Activated CD4-positive, alpha-beta T cell treated with anti-CD3 and anti-CD28 coated beads, Interleukin-2, amount 10 ng/mL, durations not matched to agents 7 days and 5 days (primary cell): Measurements from ENCODE around the gene FLYWCH1. TPM values are rescaled to one million over a fixed set of nuclear protein-coding genes. Genes with fewer than 3 reads are reported as not detected.
"Not testable (repeated sequence)": the region's sequence is repeated elsewhere in the genome, so short reads cannot be mapped to it uniquely, and the experiment has no call there.

Experiments used
- CTCF ChIA-PET: fragments of 350-600 bp; sonication (Branson Sonifier 250); formaldehyde crosslinking; loops from one replicate; lab custom pipeline; 2021; ENCODE audit warnings: antibody characterized with exemption; lab: Charles Lee
- POLR2A ChIA-PET: fragments of 350-600 bp; sonication (Branson Sonifier 250); formaldehyde crosslinking; loops from one replicate; lab custom pipeline; 2021; ENCODE audit warnings: antibody characterized with exemption; lab: Charles Lee
- DNase-seq: peaks from one replicate; pipeline ENCODE4 v3.0.0-alpha.2; 2020
- H3K27ac Mint-ChIP-seq: one replicate; pipeline ENCODE4 v1.8.0; 2021; ENCODE audit warnings: mild to moderate bottlenecking, moderate library complexity, mixed read lengths
- H3K27me3 Mint-ChIP-seq: one replicate; pipeline ENCODE4 v1.8.0; 2021; ENCODE audit warnings: mixed read lengths
- H3K36me3 Mint-ChIP-seq: one replicate; pipeline ENCODE4 v1.8.0; 2021; ENCODE audit warnings: low read depth, mixed read lengths
- H3K4me1 Mint-ChIP-seq: one replicate; pipeline ENCODE4 v1.8.0; 2021; ENCODE audit warnings: mixed read lengths
- H3K4me3 Mint-ChIP-seq: one replicate; pipeline ENCODE4 v1.8.0; 2021; ENCODE audit warnings: mild to moderate bottlenecking, moderate library complexity, mixed read lengths
- H3K9me3 Mint-ChIP-seq: one replicate; pipeline ENCODE4 v1.8.0; 2021; ENCODE audit warnings: mixed read lengths
- total RNA-seq, 2 experiments: library from RNA; stranded (reverse); gene quantifications; one replicate each; pipeline ENCODE4 v1.2.3, GENCODE V29; 2021

FLYWCH1 gene
- total RNA-seq, 2 experiments from 2014 or later = 46.8 to 52.7 TPM

- H3K4me3 Mint-ChIP-seq, H3K27ac Mint-ChIP-seq, H3K9me3 Mint-ChIP-seq, POLR2A ChIA-PET, DNase-seq, H3K27me3 Mint-ChIP-seq: not testable (repeated sequence)
- peaks cover 20% of the 10 kb centered on the region for H3K4me1 Mint-ChIP-seq
- H3K36me3 Mint-ChIP-seq = peaks cover 17% of the 10 kb centered on the region
- CTCF ChIA-PET = interaction anchor here (0.6 to 1.2 kb wide), 4 partner anchors 8 to 140 kb away, joined by 3 to 4 read pairs (median 4); no protein-coding TSS in a partner anchor
Measured at GRCh38 chr16:2931231-2931914, 19.6 kb downstream of the FLYWCH1 start.

- POLR2A ChIA-PET = no interaction called here
Measured at GRCh38 chr16:2933136-2933535, 21.4 kb downstream of the FLYWCH1 start.

GRCh38 chr16:2933701-2934100 is 22.0 kb downstream of the FLYWCH1 start:
- H3K27ac Mint-ChIP-seq = no peak overlapping the region
- no peaks in the 10 kb centered on the region for H3K27me3 Mint-ChIP-seq
- H3K9me3 Mint-ChIP-seq = no peaks in the 10 kb centered on the region
- peaks cover 22% of the 10 kb centered on the region for H3K36me3 Mint-ChIP-seq
- POLR2A ChIA-PET = no interaction called here
- no peak overlapping the region for H3K4me3 Mint-ChIP-seq
- CTCF ChIA-PET = no interaction called here
- H3K4me1 Mint-ChIP-seq = peaks cover 7% of the 10 kb centered on the region
- no peak for DNase-seq

More at GRCh38 chr16:2933136-2933535, 21.4 kb downstream of the FLYWCH1 start:
- Mint-ChIP-seq H3K9me3 (no peaks in the 10 kb centered on the region), H3K27ac (no peak overlapping the region), H3K4me1 (peaks cover 7% of the 10 kb centered on the region), H3K36me3 (peaks cover 20% of the 10 kb centered on the region), H3K27me3 (no peaks in the 10 kb centered on the region), H3K4me3 (no peak overlapping the region)
- CTCF ChIA-PET = no interaction called here
- no peak for DNase-seq

GRCh38 chr16:2934450-2934849 is 22.7 kb downstream of the FLYWCH1 start:
- Mint-ChIP-seq H3K4me3 (no peak overlapping the region), H3K4me1 (peaks cover 7% of the 10 kb centered on the region), H3K36me3 (peaks cover 23% of the 10 kb centered on the region), H3K27ac (no peak overlapping the region), H3K9me3 (no peaks in the 10 kb centered on the region), H3K27me3 (no peaks in the 10 kb centered on the region)
- ChIA-PET POLR2A (no interaction called here), CTCF (interaction anchor here (1.4 kb wide), 1 partner anchor 66 kb away, joined by 3 read pairs; no protein-coding TSS in a partner anchor)
- no peak for DNase-seq

GRCh38 chr16:2936436-2937011 is 24.8 kb downstream of the FLYWCH1 start:
- ChIA-PET CTCF (interaction anchor here (1.3 kb wide), 1 partner anchor 144 kb away, joined by 3 read pairs; no protein-coding TSS in a partner anchor), POLR2A (no interaction called here)
- peaks cover 34% of the 10 kb centered on the region for H3K36me3 Mint-ChIP-seq
- no peaks in the 10 kb centered on the region for H3K27me3 Mint-ChIP-seq
- H3K4me3 Mint-ChIP-seq = no peak overlapping the region
- DNase-seq = no peak
- no peaks in the 10 kb centered on the region for H3K9me3 Mint-ChIP-seq
- H3K27ac Mint-ChIP-seq = no peak overlapping the region
- peaks cover 7% of the 10 kb centered on the region for H3K4me1 Mint-ChIP-seq

- Mint-ChIP-seq H3K36me3 (peaks cover 34% of the 10 kb centered on the region), H3K27me3 (no peaks in the 10 kb centered on the region), H3K27ac (peak overlapping the region; percentile 41), H3K9me3 (no peaks in the 10 kb centered on the region), H3K4me1 (peaks cover 7% of the 10 kb centered on the region), H3K4me3 (no peak overlapping the region)
- no peak for DNase-seq
- ChIA-PET POLR2A (no interaction called here), CTCF (interaction anchor here (0.6 kb wide), 1 partner anchor 22 kb away, joined by 3 read pairs; no protein-coding TSS in a partner anchor)
Measured at GRCh38 chr16:2937170-2937569, 25.4 kb downstream of the FLYWCH1 start.

- no peak for DNase-seq
- Mint-ChIP-seq H3K4me3 (no peak overlapping the region), H3K9me3 (no peaks in the 10 kb centered on the region), H3K27me3 (no peaks in the 10 kb centered on the region), H3K4me1 (peaks cover 7% of the 10 kb centered on the region), H3K27ac (no peak overlapping the region), H3K36me3 (peaks cover 33% of the 10 kb centered on the region)
- POLR2A ChIA-PET = no interaction called here
- CTCF ChIA-PET = interaction anchor here (1.8 kb wide), 1 partner anchor 11 kb away, joined by 6 read pairs; no protein-coding TSS in a partner anchor
Measured at GRCh38 chr16:2938206-2938605, 26.5 kb downstream of the FLYWCH1 start.

- peaks cover 29% of the 10 kb centered on the region for H3K36me3 Mint-ChIP-seq
- POLR2A ChIA-PET = no interaction called here
- H3K9me3 Mint-ChIP-seq = no peaks in the 10 kb centered on the region
- H3K4me1 Mint-ChIP-seq = peaks cover 7% of the 10 kb centered on the region
- H3K27me3 Mint-ChIP-seq = no peaks in the 10 kb centered on the region
- H3K4me3 Mint-ChIP-seq = no peak overlapping the region
- CTCF ChIA-PET = interaction anchor here (0.8 to 1.8 kb wide), 4 partner anchors 13 to 98 kb away, joined by 3 to 6 read pairs (median 3); partner anchors contain the start of gene PKMYT1
- DNase-seq = no peak
- H3K27ac Mint-ChIP-seq = no peak overlapping the region
Measured at GRCh38 chr16:2939968-2940367, 28.2 kb downstream of the FLYWCH1 start.

GRCh38 chr16:2942045-2942444 is 30.3 kb downstream of the FLYWCH1 start:
- Mint-ChIP-seq H3K4me1 (no peaks in the 10 kb centered on the region), H3K27ac (no peak overlapping the region), H3K4me3 (no peak overlapping the region), H3K9me3 (no peaks in the 10 kb centered on the region), H3K27me3 (no peaks in the 10 kb centered on the region), H3K36me3 (peaks cover 23% of the 10 kb centered on the region)
- ChIA-PET CTCF (interaction anchor here (0.6 to 1.4 kb wide), 3 partner anchors 15 to 221 kb away, joined by 3 to 4 read pairs (median 3); no protein-coding TSS in a partner anchor), POLR2A (no interaction called here)
- DNase-seq = no peak

- H3K27ac Mint-ChIP-seq, H3K4me3 Mint-ChIP-seq, H3K4me1 Mint-ChIP-seq, POLR2A ChIA-PET, H3K9me3 Mint-ChIP-seq, DNase-seq, H3K27me3 Mint-ChIP-seq: not testable (repeated sequence)
- H3K36me3 Mint-ChIP-seq = peaks cover 19% of the 10 kb centered on the region
- CTCF ChIA-PET = interaction anchor here (0.7 to 2.1 kb wide), 3 partner anchors 17 to 205 kb away, joined by 3 to 8 read pairs (median 4); no protein-coding TSS in a partner anchor
Measured at GRCh38 chr16:2943716-2944115, 32.0 kb downstream of the FLYWCH1 start.

- POLR2A ChIA-PET = no interaction called here
- Mint-ChIP-seq H3K27me3 (no peaks in the 10 kb centered on the region), H3K4me3 (no peak overlapping the region), H3K4me1 (no peaks in the 10 kb centered on the region), H3K27ac (no peak overlapping the region), H3K9me3 (no peaks in the 10 kb centered on the region), H3K36me3 (peaks cover 8% of the 10 kb centered on the region)
- CTCF ChIA-PET = no interaction called here
- DNase-seq = no peak
Measured at GRCh38 chr16:2946649-2947048, 34.9 kb downstream of the FLYWCH1 start.

GRCh38 chr16:2948807-2949704 is 37.3 kb downstream of the FLYWCH1 start:
- Mint-ChIP-seq H3K4me3 (no peak overlapping the region), H3K4me1 (no peaks in the 10 kb centered on the region), H3K9me3 (no peaks in the 10 kb centered on the region), H3K27me3 (no peaks in the 10 kb centered on the region), H3K27ac (no peak overlapping the region), H3K36me3 (peaks cover 4% of the 10 kb centered on the region)
- ChIA-PET CTCF (interaction anchor here (1.4 kb wide), 1 partner anchor 14 kb away, joined by 4 read pairs; no protein-coding TSS in a partner anchor), POLR2A (no interaction called here)
- DNase-seq = no peak
